ENCODE measurements around the gene RNF220. TPM values are rescaled to one million over a fixed set of nuclear protein-coding genes. Genes with fewer than 3 reads are reported as not detected.

RNF220 gene
- polyA plus RNA-seq, 1 donor (not counting 4 experiments of a cell fraction or from before 2014, with no cell fraction given), result 42.7 TPM

DNA sequence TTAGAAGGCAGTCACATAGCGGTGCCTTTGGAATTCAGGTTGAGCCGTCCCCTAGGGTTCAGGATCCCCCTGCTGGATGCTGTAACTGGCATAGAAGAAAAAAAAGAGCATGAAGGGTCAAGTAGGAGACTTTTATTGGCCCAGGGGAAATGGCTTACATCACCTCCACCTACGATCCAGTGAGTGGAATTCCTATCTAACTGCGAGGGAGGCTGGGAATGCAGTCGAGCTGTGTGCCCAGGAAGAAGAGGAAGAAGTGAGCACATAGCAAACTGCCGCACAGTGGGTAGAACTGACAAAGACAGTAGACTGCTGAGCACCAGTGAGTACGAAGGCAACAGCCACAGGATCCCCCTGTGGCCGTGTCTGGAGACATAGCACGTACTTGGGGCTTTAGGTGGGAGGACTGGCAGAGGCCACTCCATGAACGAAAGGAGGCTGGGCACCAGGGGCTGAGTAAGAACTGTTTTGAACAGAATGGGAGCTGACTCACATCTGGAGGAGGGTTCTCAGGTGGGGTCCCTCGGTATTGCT, 79.2 kb downstream of the RNF220 start:
- no peaks in the 10 kb centered on the region for H4K20me1 ChIP-seq (ENCODE audit: control insufficient read depth, extremely low read depth, insufficient read depth, low read length)
- no peaks in the 10 kb centered on the region for H3K9me1 ChIP-seq (ENCODE audit: control insufficient read depth, extremely low read depth, insufficient read depth, low read length)
- no peak overlapping the region for H3K4me2 ChIP-seq (ENCODE audit: control insufficient read depth, extremely low read depth, insufficient read depth, low read depth, low read length)
- dilution Hi-C loops (cut with MboI; ENCODE audit: extremely low pct_ligation_motif_present, low sequenced_read_pairs), result no loop called here
- TF ChIP-seq CTCF (optimal IDR thresholded peaks at IDR 0.05 in 1 of 3, IDR thresholded peaks at IDR 0.05 in 1 of 3, conservative IDR thresholded peaks at IDR 0.05 in 1 of 3; ENCODE audit: extremely low read depth in 1 of 3, insufficient read depth in 2 of 3, low read length in 3 of 3), result no peak
- no peak for TF ChIP-seq EZH2 (IDR thresholded peaks at IDR 0.05; ENCODE audit: low read length)
- H2AFZ ChIP-seq (ENCODE audit: control insufficient read depth, low read length), result no peak overlapping the region
- no peak overlapping the region for H3K4me3 ChIP-seq (ENCODE audit: control insufficient read depth in 2 of 3, extremely low read depth in 1 of 3, insufficient read depth in 2 of 3, low read depth in 1 of 3, low read length in 3 of 3)
- FAIRE-seq (no peak), DNase-seq (ENCODE audit: low read depth, low spot score) (no peak)
- H3K79me2 ChIP-seq (ENCODE audit: control insufficient read depth, insufficient read depth, low read length), result no peaks in the 10 kb centered on the region
- H3K9ac ChIP-seq (ENCODE audit: control insufficient read depth, extremely low read depth, insufficient read depth, low read length), result no peak overlapping the region
- no peaks in the 10 kb centered on the region for H3K4me1 ChIP-seq (ENCODE audit: control insufficient read depth, extremely low read depth, insufficient read depth, low read length)
- H3K27ac ChIP-seq (ENCODE audit: control insufficient read depth, insufficient read depth, low read length), result no peak overlapping the region
- H3K36me3 ChIP-seq (ENCODE audit: control insufficient read depth in 2 of 2, extremely low read depth in 1 of 2, insufficient read depth in 2 of 2, low read length in 2 of 2), result no peaks in the 10 kb centered on the region
- H3K27me3 ChIP-seq (ENCODE audit: control insufficient read depth, extremely low read depth, insufficient read depth, low read length), result peaks cover 16% of the 10 kb centered on the region
- H3K9me3 ChIP-seq (ENCODE audit: control insufficient read depth, low read depth, low read length), result no peaks in the 10 kb centered on the region

DNA sequence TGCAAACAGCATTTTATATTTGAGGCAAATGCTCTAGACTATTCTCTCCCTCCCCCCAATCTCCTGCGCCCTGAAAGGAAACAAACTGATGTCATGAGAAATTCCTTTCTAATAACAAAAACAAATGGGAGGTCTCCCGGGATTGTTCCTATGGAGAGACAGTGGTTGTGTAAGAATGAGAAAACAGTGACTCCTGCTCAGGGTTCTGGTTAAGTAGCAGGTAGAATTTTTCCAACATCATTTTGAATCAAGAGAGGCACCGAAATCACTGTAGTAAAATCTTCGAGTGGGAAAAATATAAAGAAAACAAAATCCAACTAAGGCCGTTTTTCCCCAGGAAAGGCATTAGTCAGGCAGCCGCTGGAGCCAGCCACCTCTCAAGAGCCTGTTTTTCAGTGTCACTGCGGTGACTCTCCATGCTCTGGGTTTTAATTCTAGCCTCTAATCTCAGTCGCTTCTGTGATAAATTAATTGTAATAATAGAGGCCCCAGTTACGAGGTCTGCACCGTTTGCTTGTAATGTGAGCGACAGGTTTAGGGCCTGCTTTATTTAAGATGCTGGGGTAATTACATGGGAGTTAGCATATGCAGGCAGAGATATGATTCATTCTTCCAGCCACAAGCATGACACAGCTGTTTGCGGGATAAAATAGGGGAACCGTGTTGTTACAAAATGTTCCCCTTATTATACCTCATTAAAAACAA, 80.3 kb downstream of the RNF220 start:
- Histone ChIP-seq H3K9ac (ENCODE audit: control insufficient read depth, extremely low read depth, insufficient read depth, low read length) (no peak overlapping the region), H3K9me3 (ENCODE audit: control insufficient read depth, low read depth, low read length) (no peaks in the 10 kb centered on the region), H3K4me2 (ENCODE audit: control insufficient read depth, extremely low read depth, insufficient read depth, low read depth, low read length) (no peak overlapping the region), H3K4me1 (ENCODE audit: control insufficient read depth, extremely low read depth, insufficient read depth, low read length) (no peaks in the 10 kb centered on the region), H2AFZ (ENCODE audit: control insufficient read depth, low read length) (no peak overlapping the region), H3K27me3 (ENCODE audit: control insufficient read depth, extremely low read depth, insufficient read depth, low read length) (peaks cover 16% of the 10 kb centered on the region), H3K4me3 (ENCODE audit: control insufficient read depth in 2 of 3, extremely low read depth in 1 of 3, insufficient read depth in 2 of 3, low read depth in 1 of 3, low read length in 3 of 3) (no peak overlapping the region), H3K9me1 (ENCODE audit: control insufficient read depth, extremely low read depth, insufficient read depth, low read length) (no peaks in the 10 kb centered on the region), H3K79me2 (ENCODE audit: control insufficient read depth, insufficient read depth, low read length) (no peaks in the 10 kb centered on the region), H3K27ac (ENCODE audit: control insufficient read depth, insufficient read depth, low read length) (no peak overlapping the region), H4K20me1 (ENCODE audit: control insufficient read depth, extremely low read depth, insufficient read depth, low read length) (no peaks in the 10 kb centered on the region), H3K36me3 (ENCODE audit: control insufficient read depth in 2 of 2, extremely low read depth in 1 of 2, insufficient read depth in 2 of 2, low read length in 2 of 2) (no peaks in the 10 kb centered on the region)
- dilution Hi-C loops (cut with MboI; ENCODE audit: extremely low pct_ligation_motif_present, low sequenced_read_pairs), result no loop called here
- no peak for TF ChIP-seq CTCF (optimal IDR thresholded peaks at IDR 0.05 in 1 of 3, IDR thresholded peaks at IDR 0.05 in 1 of 3, conservative IDR thresholded peaks at IDR 0.05 in 1 of 3; ENCODE audit: extremely low read depth in 1 of 3, insufficient read depth in 2 of 3, low read length in 3 of 3)
- TF ChIP-seq EZH2 (IDR thresholded peaks at IDR 0.05; ENCODE audit: low read length), result no peak
- DNase-seq (ENCODE audit: low read depth, low spot score) (no peak), FAIRE-seq (no peak)
